Motor neuron (in vitro differentiated cells): ENCODE results near the gene PJA1. TPM values are rescaled to one million over a fixed set of nuclear protein-coding genes. Genes with fewer than 3 reads are reported as not detected.
A peak's percentile ranks its signal among the peaks of the same experiment; 100 is the strongest.

Source experiments
- ATAC-seq, 8 experiments: fragments of 200-7000 bp; cut with Tn5 transposase; replicated peaks in 6 of 8; 2 replicates each; pipeline ENCODE4 v1.8.0; 2021; ENCODE audit warnings: mild to moderate bottlenecking in 8 of 8, moderate library complexity in 8 of 8
- H3K27ac ChIP-seq, 2 donors: fragments of 250-450 bp; sonication (Bioruptor Pico); 2 replicates each; pipeline ENCODE4 v1.9.0; 2021; ENCODE audit warnings: antibody characterized with exemption in 2 of 2, mild to moderate bottlenecking in 2 of 2, moderate library complexity in 1 of 2
- H3K4me1 ChIP-seq, 2 donors: fragments of 250-450 bp; sonication (Bioruptor Pico); replicated peaks in 1 of 2; 2 replicates each; pipeline ENCODE4 v1.6.1; 2021; ENCODE audit warnings: antibody characterized with exemption in 2 of 2, mild to moderate bottlenecking in 2 of 2, moderate library complexity in 1 of 2
- H3K4me3 ChIP-seq, 5 donors: fragments of 250-450 bp; sonication (Bioruptor Pico); 2 replicates each; pipeline ENCODE4 v1.9.0; 2021; ENCODE audit warnings: antibody characterized with exemption in 5 of 5, mild to moderate bottlenecking in 5 of 5, moderate library complexity in 4 of 5
- WGBS, 10 experiments: fragments of 450-650 bp; shearing (Covaris generic); methylation state at CpG; one replicate each; pipeline ENCODE4 v1.0.0; 2022; 5-methylcytosine and 5-hydroxymethylcytosine counted together
- in situ Hi-C, 9 experiments: fragments of 400-800 bp; cut with MboI; loops; one replicate each; pipeline ENCODE4 v1.15.0; 2021; ENCODE audit warnings: low sequenced_read_pairs in 9 of 9, low pct_unique_long_range_greater_than_20kb in 2 of 9; ENCODE audit not compliant: unreplicated experiment in 9 of 9
- total RNA-seq, 8 experiments: library from RNA; unstranded; fragments of 300-600 nt; gene quantifications; 2 replicates each; pipeline versions ENCODE4 v1.2.3 to v1.2.4, GENCODE V29; 2022

Gene PJA1
- total RNA-seq, 8 experiments from 2014 or later = 10.9 to 110 (median 78.4) TPM

GRCh38 chrX:69149466-69150280 is 15.6 kb downstream of the PJA1 start:
- peak overlapping the region in 1 of 2 donors; percentile 69 for H3K27ac ChIP-seq
- no peak overlapping the region for H3K4me3 ChIP-seq
- ATAC-seq = peak in 5 of 8 experiments; percentile 56 to 69 (median 65)
- WGBS, 10 experiments = 0 to 100% (median 24%) methylated on average over 1 to 2 of the region's 28 CpGs; no CpG with 5 or more reads in 6 of the 10 experiments
- H3K4me1 ChIP-seq = peaks cover 40 to 47% of the 10 kb centered on the region in 2 donors
- in situ Hi-C loops = loop anchor here in 1 of 9 experiments (25.0 kb wide), 1 partner anchor 312 kb away; the partner anchor contains the start of gene EFNB1

DNA sequence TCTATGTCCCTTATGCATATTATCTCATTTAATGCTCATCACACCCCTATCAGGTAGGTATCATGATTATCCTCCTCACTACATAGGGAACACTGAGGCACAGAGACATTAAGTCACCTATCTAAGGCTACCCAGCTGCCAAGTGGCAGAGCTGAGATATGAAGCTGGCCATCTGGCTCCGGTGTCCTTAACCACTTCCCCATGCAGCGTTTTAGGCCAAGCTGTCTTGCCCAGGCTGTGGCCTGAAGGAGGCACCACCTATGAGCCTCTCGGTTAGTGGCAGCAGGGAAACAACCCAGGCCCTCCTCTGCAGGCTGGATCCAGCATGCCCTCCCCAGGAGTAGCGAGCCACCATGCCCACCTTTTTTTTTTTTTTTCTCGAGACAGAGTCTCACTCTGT is 16.3 kb downstream of the PJA1 start:
- no peak for ATAC-seq
- Histone ChIP-seq H3K4me3 (no peak overlapping the region), H3K27ac (no peak overlapping the region), H3K4me1 (peaks cover 37 to 47% of the 10 kb centered on the region in 2 donors)
- WGBS, 10 experiments = 0 to 53% methylated on average over 1 to 3 of the region's 5 CpGs; no CpG with 5 or more reads in 8 of the 10 experiments
- in situ Hi-C loops = loop anchor here in 1 of 9 experiments (25.0 kb wide), 1 partner anchor 312 kb away; the partner anchor contains the start of gene EFNB1

GRCh38 chrX:69146739-69147138 is 18.5 kb downstream of the PJA1 start:
- in situ Hi-C loops = loop anchor here in 1 of 9 experiments (25.0 kb wide), 1 partner anchor 309 kb away; the partner anchor contains the start of gene EFNB1
- no peak for ATAC-seq
- Histone ChIP-seq H3K4me3 (no peak overlapping the region), H3K4me1 (peaks cover 37 to 50% of the 10 kb centered on the region in 2 donors), H3K27ac (no peak overlapping the region)
- WGBS, 10 experiments = 17 to 61% (median 57%) methylated on average over 1 to 4 of the region's 4 CpGs; no CpG with 5 or more reads in 7 of the 10 experiments

- Histone ChIP-seq H3K27ac (no peak overlapping the region), H3K4me3 (no peak overlapping the region), H3K4me1 (peaks cover 36 to 46% of the 10 kb centered on the region in 2 donors)
- no peak for ATAC-seq
- 56 to 100% (median 100%) methylated on average over 1 to 3 of the region's 5 CpGs; no CpG with 5 or more reads in 7 of the 10 experiments for WGBS, 10 experiments
- in situ Hi-C loops = loop anchor here in 1 of 9 experiments (25.0 kb wide), 1 partner anchor 308 kb away; the partner anchor contains the start of gene EFNB1
Observed at GRCh38 chrX:69145714-69146113, 19.5 kb downstream of the PJA1 start.

DNA sequence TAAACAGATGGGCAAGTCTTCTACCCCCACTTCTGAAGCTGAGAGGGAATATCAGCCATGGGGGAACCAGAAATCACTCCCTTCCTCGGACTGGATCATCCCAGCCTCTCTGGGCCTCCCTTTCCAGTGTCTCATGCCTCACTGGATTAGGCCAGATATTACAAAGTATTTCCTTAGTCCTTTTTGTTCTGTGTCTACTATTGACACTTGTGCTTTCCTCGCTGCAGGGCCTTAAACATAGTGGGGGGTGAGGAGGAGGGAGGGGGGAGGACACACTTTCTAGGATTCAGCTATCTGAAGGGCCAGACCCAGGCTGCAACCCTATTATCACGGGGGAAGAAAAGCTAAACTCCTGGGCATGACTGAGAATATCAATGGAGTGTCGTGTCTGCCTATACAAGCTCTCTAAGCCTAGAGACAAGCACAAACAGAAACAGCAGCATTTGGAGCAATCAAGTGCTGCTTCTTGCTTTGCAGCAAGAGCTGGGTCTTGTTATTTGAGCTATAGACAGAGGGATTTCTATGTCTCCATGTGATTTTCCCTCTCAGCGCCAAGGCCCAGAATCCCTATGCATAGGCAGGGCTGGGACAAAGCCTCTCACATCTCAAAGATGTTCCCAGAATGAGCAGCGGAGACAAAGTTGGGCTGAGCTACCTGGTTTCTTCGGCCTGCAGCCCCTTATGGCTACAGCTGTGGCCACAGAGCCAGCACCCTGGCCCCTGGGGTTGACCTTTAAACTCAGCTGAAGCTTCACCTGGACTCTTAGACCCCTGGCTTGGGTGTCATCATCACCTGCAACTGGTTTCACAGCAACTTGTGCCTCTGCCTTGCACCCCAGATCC is 20.2 kb downstream of the PJA1 start:
- WGBS, 10 experiments = 0 to 48% (median 38%) methylated on average over 1 to 3 of the region's 7 CpGs; no CpG with 5 or more reads in 6 of the 10 experiments
- no peak overlapping the region for H3K4me3 ChIP-seq
- H3K27ac ChIP-seq = peak overlapping the region; percentile 5 to 51
- ATAC-seq = peak in 5 of 8 experiments; percentile 35 to 54 (median 38)
- H3K4me1 ChIP-seq = peaks cover 32 to 43% of the 10 kb centered on the region in 2 donors
- in situ Hi-C loops = loop anchor here in 1 of 9 experiments (25.0 kb wide), 1 partner anchor 308 kb away; the partner anchor contains the start of gene EFNB1

DNA sequence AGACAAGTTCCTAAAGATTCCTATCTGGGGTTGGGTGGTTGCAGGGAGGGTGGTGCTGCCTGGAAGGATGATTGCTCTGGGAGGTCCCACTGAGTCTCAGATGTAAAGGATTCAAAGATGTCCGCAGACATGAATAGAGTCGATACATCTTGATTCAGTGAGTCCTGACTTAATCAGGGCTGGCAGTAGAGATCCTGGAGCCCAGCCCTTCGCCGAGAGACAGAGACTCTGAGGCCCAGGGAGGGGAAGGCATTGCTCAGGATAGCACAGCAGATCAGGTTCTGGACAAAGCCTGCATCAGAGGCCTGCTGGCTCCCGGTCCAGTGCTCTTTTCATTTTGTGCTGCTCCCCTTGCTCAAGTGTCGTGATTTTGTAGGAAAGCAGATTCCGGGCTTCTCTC is 21.7 kb downstream of the PJA1 start:
- ATAC-seq = peak in 2 of 8 experiments; percentile 8 to 41
- WGBS, 10 experiments = 20 to 60% (median 52%) methylated on average over 1 to 4 of the region's 7 CpGs; no CpG with 5 or more reads in 6 of the 10 experiments
- Histone ChIP-seq H3K27ac (no peak overlapping the region), H3K4me3 (no peak overlapping the region), H3K4me1 (peaks cover 36 to 49% of the 10 kb centered on the region in 2 donors)
- in situ Hi-C loops = loop anchor here in 1 of 9 experiments (25.0 kb wide), 1 partner anchor 306 kb away; the partner anchor contains the start of gene EFNB1

GRCh38 chrX:69142788-69143469 is 22.3 kb downstream of the PJA1 start:
- Histone ChIP-seq H3K4me3 (no peak overlapping the region), H3K27ac (no peak overlapping the region), H3K4me1 (peaks cover 39 to 51% of the 10 kb centered on the region in 2 donors)
- WGBS, 10 experiments = 0% methylated on average over 1 of the region's 12 CpGs; no CpG with 5 or more reads in 9 of the 10 experiments
- peak in 5 of 8 experiments; percentile 6 to 72 (median 19) for ATAC-seq
- in situ Hi-C loops = loop anchor here in 1 of 9 experiments (25.0 kb wide), 1 partner anchor 306 kb away; the partner anchor contains the start of gene EFNB1

GRCh38 chrX:69140837-69141236 is 24.4 kb downstream of the PJA1 start:
- WGBS, 10 experiments = 80 to 90% methylated on average over 1 to 3 of the region's 5 CpGs; no CpG with 5 or more reads in 8 of the 10 experiments
- in situ Hi-C loops = loop anchor here in 1 of 9 experiments (25.0 kb wide), 1 partner anchor 304 kb away; the partner anchor contains the start of gene EFNB1
- ATAC-seq = no peak
- Histone ChIP-seq H3K4me1 (peaks cover 60 to 72% of the 10 kb centered on the region in 2 donors), H3K27ac (no peak overlapping the region), H3K4me3 (no peak overlapping the region)

GRCh38 chrX:69139516-69139915 is 25.7 kb downstream of the PJA1 start:
- Histone ChIP-seq H3K4me3 (no peak overlapping the region), H3K4me1 (peaks cover 54 to 68% of the 10 kb centered on the region in 2 donors), H3K27ac (peak overlapping the region; percentile 15 to 41)
- ATAC-seq = peak in 7 of 8 experiments; percentile 12 to 80 (median 76)
- WGBS, 10 experiments = no CpG with 5 or more reads among the region's 10 CpGs
- in situ Hi-C loops = loop anchor here in 1 of 9 experiments (25.0 kb wide), 1 partner anchor 302 kb away; the partner anchor contains the start of gene EFNB1

GRCh38 chrX:69138512-69138911 is 26.7 kb downstream of the PJA1 start:
- Histone ChIP-seq H3K4me1 (peaks cover 56 to 65% of the 10 kb centered on the region in 2 donors), H3K4me3 (no peak overlapping the region), H3K27ac (no peak overlapping the region)
- 40 to 100% (median 86%) methylated on average over 1 to 2 of the region's 3 CpGs; no CpG with 5 or more reads in 5 of the 10 experiments for WGBS, 10 experiments
- in situ Hi-C loops = loop anchor here in 1 of 9 experiments (25.0 kb wide), 1 partner anchor 301 kb away; the partner anchor contains the start of gene EFNB1
- no peak for ATAC-seq

DNA sequence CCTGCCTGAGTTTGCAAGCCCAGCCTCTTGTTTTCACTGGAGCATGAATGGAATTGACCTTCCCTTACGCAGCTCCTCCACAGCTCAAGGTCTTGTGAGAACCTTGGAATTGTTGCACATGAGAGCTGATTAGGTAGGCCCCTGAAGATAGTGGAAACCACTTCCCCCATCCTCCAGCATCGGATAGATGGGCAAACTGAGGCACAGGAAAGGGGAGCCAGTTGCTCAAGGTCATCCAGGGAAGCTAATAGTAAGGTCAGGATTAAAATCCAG is 27.2 kb downstream of the PJA1 start:
- ATAC-seq = no peak
- H3K27ac ChIP-seq = peak overlapping the region; percentile 95 to 96
- H3K4me1 ChIP-seq = peaks cover 55 to 64% of the 10 kb centered on the region in 2 donors
- no peak overlapping the region for H3K4me3 ChIP-seq
- in situ Hi-C loops = loop anchor here in 1 of 9 experiments (25.0 kb wide), 1 partner anchor 301 kb away; the partner anchor contains the start of gene EFNB1
- WGBS, 10 experiments = 50 to 71% methylated on average over 1 to 2 of the region's 2 CpGs; no CpG with 5 or more reads in 8 of the 10 experiments
